K562 (cell line): ENCODE results near the gene REEP2. TPM values are rescaled to one million over a fixed set of nuclear protein-coding genes. Genes with fewer than 3 reads are reported as not detected.

Experiments
- ARID3A ChIP-seq: IDR thresholded peaks from 2 replicates; pipeline ENCODE4 v1.6.1; 2012; ENCODE audit warnings: low read depth, low read length, improper control_type of control experiment, borderline replicate concordance
- BRD9 ChIP-seq: fragments of 450-650 bp; IDR thresholded peaks from 2 replicates; pipeline ENCODE4 v1.6.1; 2018; ENCODE audit warnings: low read depth; ENCODE audit not compliant: partially characterized antibody
- CBFA2T3 ChIP-seq: fragments of 450-650 bp; IDR thresholded peaks from 2 replicates; pipeline ENCODE4 v1.6.1; 2017
- CCNT2 ChIP-seq: IDR thresholded peaks from 2 replicates; pipeline ENCODE4 v1.6.1; 2011; ENCODE audit warnings: borderline replicate concordance, low read depth, mild to moderate bottlenecking, moderate library complexity, mixed read lengths, low read length; ENCODE audit not compliant: insufficient read length; ENCODE audit errors: extremely low read depth
- CEBPB ChIP-seq: fragments of 450-650 bp; IDR thresholded peaks from 2 replicates; pipeline ENCODE4 v1.6.1; 2016; ENCODE audit warnings: missing genetic modification characterization, missing compliant biosample characterization
- CHD7 ChIP-seq: fragments of 200-600 bp; sonication (generic); IDR thresholded peaks from one replicate; pipeline ENCODE4 v1.6.1; 2012; ENCODE audit warnings: mild to moderate bottlenecking, low read depth, low read length, inconsistent platforms
- KDM5B ChIP-seq: fragments of 200-600 bp; sonication (generic); IDR thresholded peaks from 2 replicates; pipeline ENCODE4 v1.6.1; 2012; ENCODE audit warnings: low read depth, mild to moderate bottlenecking, moderate library complexity, low read length, control low read depth, inconsistent platforms; ENCODE audit not compliant: insufficient replicate concordance
- MTA2 ChIP-seq: fragments of 450-650 bp; IDR thresholded peaks from 2 replicates; pipeline ENCODE4 v1.6.1; 2016; ENCODE audit warnings: low read depth
- NFIC ChIP-seq: fragments of 450-650 bp; IDR thresholded peaks from 2 replicates; pipeline ENCODE4 v1.6.1; 2017; ENCODE audit warnings: mild to moderate bottlenecking, inconsistent platforms
- PRMT5 ChIP-seq: sonication (generic); formaldehyde crosslinking; IDR thresholded peaks from 2 replicates; pipeline ENCODE4 v1.5.0; 2020; ENCODE audit warnings: missing genetic modification reagents
- RBM14 ChIP-seq: fragments of 200-400 bp; formaldehyde crosslinking; IDR thresholded peaks from 2 replicates; pipeline ENCODE4 v1.6.1; 2018; ENCODE audit warnings: low read depth, mild to moderate bottlenecking, low read length, moderate library complexity, borderline replicate concordance; ENCODE audit not compliant: insufficient read depth
- STAG1 ChIP-seq: sonication (generic); formaldehyde crosslinking; IDR thresholded peaks from 2 replicates; pipeline ENCODE4 v1.5.0; 2020; ENCODE audit warnings: missing genetic modification reagents, borderline replicate concordance
- ZNF121 ChIP-seq: sonication (generic); formaldehyde crosslinking; conservative IDR thresholded peaks from 2 replicates; pipeline ENCODE4 v1.8.0; 2022; ENCODE audit warnings: missing genetic modification reagents
- ZNF584 ChIP-seq: fragments of 200-800 bp; sonication (Bioruptor generic); IDR thresholded peaks from 2 replicates; pipeline ENCODE4 v1.6.1; 2016; ENCODE audit warnings: low read depth, mild to moderate bottlenecking, missing genetic modification characterization, missing compliant biosample characterization
- ZSCAN29 ChIP-seq: fragments of 450-650 bp; IDR thresholded peaks from 2 replicates; pipeline ENCODE4 v1.6.1; 2017
- polyA plus RNA-seq, 8 experiments: library from polyadenylated mRNA; depleted of rRNA in 4 of 8; stranded (reverse) in 5 of 8; unstranded in 3 of 8; fragments of >200 nt; fragmentation: Nextera tagmentation in 2 of 8; fragmentation: Illumina TruSeq in 1 of 8; extraction: Ambion mirVana in 2 of 8; extraction: Trizol in 1 of 8; gene quantifications; 2 replicates each; pipeline versions ENCODE4 v1.2.1 to v1.2.3, GENCODE V29; 2011 to 2014; ENCODE audit warnings: inconsistent platforms in 1 of 8, missing spikeins in 1 of 8
- total RNA-seq, 7 experiments: library from RNA; depleted of rRNA in 6 of 7; stranded (reverse); fragments of >200 nt in 6 of 7; fragmentation: Illumina TruSeq in 2 of 7; extraction: Trizol in 2 of 7; gene quantifications; 2 replicates each; pipeline versions ENCODE4 v1.2.1 to v1.2.3, GENCODE V29; 2011 to 2021; ENCODE audit warnings: low replicate concordance in 1 of 7

The REEP2 gene
- total and polyA plus RNA-seq, 9 of the 15 experiments (the other 6 are each of a cell fraction or from before 2014, with no cell fraction given) = 0.03 to 1.1 (median 0.12) TPM; not detected in 1

- TF ChIP-seq ARID3A (no peak), NFIC (peak; percentile 49), CHD7 (peak; percentile 64), STAG1 (no peak), BRD9 (no peak), RBM14 (peak; percentile 86; the same call in 1 of the 2 replicates), CEBPB (tag) (no peak), PRMT5 (CRISPR knock-in tag) (no peak), MTA2 (no peak), CBFA2T3 (no peak), ZNF121 (no peak), ZSCAN29 (no peak), KDM5B (peak; percentile 99), ZNF584 (CRISPR knock-in tag) (no peak), CCNT2 (peak; percentile 78)
Measured at GRCh38 chr5:138465261-138466124, 26.6 kb downstream of the REEP2 start, which contains the start of gene EGR1 (continued).
